ENCODE results near the gene IFT88.

IFT88 gene

GRCh38 chr13:20652946-20653345, 86.0 kb downstream of the IFT88 start:
- TF ChIP-seq GABPA (IDR thresholded peaks at IDR 0.05; ENCODE audit: low read depth) (no peak), POLR2AphosphoS5 (IDR thresholded peaks at IDR 0.05; ENCODE audit: low read depth) (no peak), REST (IDR thresholded peaks at IDR 0.05; ENCODE audit: insufficient replicate concordance, low read depth) (no peak), SPI1 (IDR thresholded peaks at IDR 0.05; ENCODE audit: borderline replicate concordance, low read depth) (no peak), CTCF (IDR thresholded peaks at IDR 0.05; ENCODE audit: insufficient read depth, low read length) (no peak)
- no peaks in the 10 kb centered on the region for H3K27me3 ChIP-seq (ENCODE audit: insufficient read depth, poor library complexity, severe bottlenecking)
- no peak overlapping the region for H3K27ac ChIP-seq (replicated peaks)
- DNase-seq (ENCODE audit: low read depth in 1 of 2, low spot score in 1 of 2) = no peak
- no peak overlapping the region for H3K4me3 ChIP-seq (replicated peaks; ENCODE audit: insufficient read depth, low read length)

GRCh38 chr13:20654156-20654555, 87.2 kb downstream of the IFT88 start:
- DNase-seq (ENCODE audit: low read depth in 1 of 2, low spot score in 1 of 2) = no peak
- no peak for TF ChIP-seq SPI1 (IDR thresholded peaks at IDR 0.05; ENCODE audit: borderline replicate concordance, low read depth)
- no peak for TF ChIP-seq GABPA (IDR thresholded peaks at IDR 0.05; ENCODE audit: low read depth)
- TF ChIP-seq CTCF (IDR thresholded peaks at IDR 0.05; ENCODE audit: insufficient read depth, low read length) = no peak
- TF ChIP-seq POLR2AphosphoS5 (IDR thresholded peaks at IDR 0.05; ENCODE audit: low read depth) = no peak
- no peak for TF ChIP-seq REST (IDR thresholded peaks at IDR 0.05; ENCODE audit: insufficient replicate concordance, low read depth)
- H3K27me3 ChIP-seq (ENCODE audit: insufficient read depth, poor library complexity, severe bottlenecking) = no peaks in the 10 kb centered on the region
- no peak overlapping the region for H3K27ac ChIP-seq (replicated peaks)
- no peak overlapping the region for H3K4me3 ChIP-seq (replicated peaks; ENCODE audit: insufficient read depth, low read length)

- no peak for DNase-seq (ENCODE audit: low read depth in 1 of 2, low spot score in 1 of 2)
- Histone ChIP-seq H3K4me3 (replicated peaks; ENCODE audit: insufficient read depth, low read length) (no peak overlapping the region), H3K27ac (replicated peaks) (no peak overlapping the region), H3K27me3 (ENCODE audit: insufficient read depth, poor library complexity, severe bottlenecking) (no peaks in the 10 kb centered on the region)
- TF ChIP-seq CTCF (IDR thresholded peaks at IDR 0.05; ENCODE audit: insufficient read depth, low read length) = no peak
- no peak for TF ChIP-seq REST (IDR thresholded peaks at IDR 0.05; ENCODE audit: insufficient replicate concordance, low read depth)
- no peak for TF ChIP-seq GABPA (IDR thresholded peaks at IDR 0.05; ENCODE audit: low read depth)
- TF ChIP-seq SPI1 (IDR thresholded peaks at IDR 0.05; ENCODE audit: borderline replicate concordance, low read depth) = no peak
- no peak for TF ChIP-seq POLR2AphosphoS5 (IDR thresholded peaks at IDR 0.05; ENCODE audit: low read depth)
These were observed 91.6 kb downstream of the IFT88 start for GRCh38 chr13:20658451-20659040.

Measured in HL-60 (cell line).